MM.1S (cell line): ENCODE data around the gene MIF.
"Not testable (repeated sequence)": the region's sequence is repeated elsewhere in the genome, so short reads cannot be mapped to it uniquely, and the experiment has no call there.

Source experiments
- DNase-seq: peaks from one replicate; pipeline ENCODE4 v3.0.0-alpha.2; 2015
- H2AFZ ChIP-seq: fragments of 300-600 bp; sonication (generic); 2 replicates; pipeline ENCODE4 v1.6.0; 2016; ENCODE audit warnings: antibody characterized with exemption, low read length
- H3F3A ChIP-seq: fragments of 300-600 bp; sonication (generic); 2 replicates; pipeline ENCODE4 v1.6.1; 2016; ENCODE audit warnings: mild to moderate bottlenecking, antibody characterized with exemption, low read length, moderate library complexity, mixed read lengths; ENCODE audit not compliant: insufficient read depth
- H3K27ac ChIP-seq: fragments of 300-600 bp; sonication (generic); 2 replicates; pipeline ENCODE4 v1.5.1; 2016; ENCODE audit warnings: mild to moderate bottlenecking, low read length
- H3K27me3 ChIP-seq: fragments of 300-600 bp; sonication (generic); replicated peaks from 2 replicates; pipeline ENCODE4 v1.6.0; 2016; ENCODE audit warnings: low read length; ENCODE audit not compliant: insufficient read depth
- H3K36me3 ChIP-seq: fragments of 300-600 bp; sonication (generic); replicated peaks from 2 replicates; pipeline ENCODE4 v1.6.1; 2016; ENCODE audit warnings: mild to moderate bottlenecking, low read length, mixed read lengths; ENCODE audit not compliant: insufficient read depth
- H3K4me1 ChIP-seq: fragments of 300-600 bp; sonication (generic); 2 replicates; pipeline ENCODE4 v1.6.1; 2016; ENCODE audit warnings: low read length, mixed read lengths
- H3K4me2 ChIP-seq: fragments of 300-600 bp; sonication (generic); 2 replicates; pipeline ENCODE4 v1.6.0; 2016; ENCODE audit warnings: low read depth, low read length
- H3K4me3 ChIP-seq: fragments of 300-600 bp; sonication (generic); 2 replicates; pipeline ENCODE4 v1.5.1; 2016; ENCODE audit warnings: low read length, mixed read lengths
- H3K79me2 ChIP-seq: fragments of 300-600 bp; sonication (generic); 2 replicates; pipeline ENCODE4 v1.6.1; 2016; ENCODE audit warnings: mixed run types, low read length, mixed read lengths
- H3K9ac ChIP-seq: fragments of 300-600 bp; sonication (generic); 2 replicates; pipeline ENCODE4 v1.6.1; 2016; ENCODE audit warnings: low read length, mixed read lengths
- H3K9me2 ChIP-seq: fragments of 300-600 bp; sonication (generic); replicated peaks from 2 replicates; pipeline ENCODE4 v1.6.1; 2016; ENCODE audit warnings: mild to moderate bottlenecking, low read length, mixed read lengths; ENCODE audit not compliant: insufficient read depth
- H3K9me3 ChIP-seq: fragments of 300-600 bp; sonication (generic); replicated peaks from 2 replicates; pipeline ENCODE4 v1.6.1; 2016; ENCODE audit warnings: mild to moderate bottlenecking, low read length, mixed read lengths; ENCODE audit not compliant: insufficient read depth
- H4K20me1 ChIP-seq: fragments of 300-600 bp; sonication (generic); 2 replicates; pipeline ENCODE4 v1.6.1; 2016; ENCODE audit warnings: mild to moderate bottlenecking, low read length, moderate library complexity, mixed read lengths; ENCODE audit not compliant: insufficient read depth
- EZH2 ChIP-seq: fragments of 300-600 bp; sonication (generic); optimal IDR thresholded peaks from 2 replicates; pipeline ENCODE3; 2017; ENCODE audit warnings: low read depth, mild to moderate bottlenecking, antibody characterized with exemption, low read length, mixed read lengths
- EZH2phosphoT487 ChIP-seq: fragments of 300-600 bp; sonication (generic); IDR thresholded peaks from 2 replicates; pipeline ENCODE4 v1.6.1; 2018; ENCODE audit warnings: antibody characterized with exemption, low read length
- TF ChIP-seq, protein P1 (sequence below): fragments of 300-600 bp; sonication (generic); IDR thresholded peaks from 2 replicates; pipeline ENCODE4 v1.5.1; 2016; ENCODE audit warnings: antibody characterized with exemption, low read length, mixed read lengths

The MIF gene

GRCh38 chr22:23939017-23939357, 44.8 kb downstream of the MIF start:
- TF ChIP-seq EZH2, result no peak
- no peak for TF ChIP-seq EZH2phosphoT487
- TF ChIP-seq, protein P1, sequence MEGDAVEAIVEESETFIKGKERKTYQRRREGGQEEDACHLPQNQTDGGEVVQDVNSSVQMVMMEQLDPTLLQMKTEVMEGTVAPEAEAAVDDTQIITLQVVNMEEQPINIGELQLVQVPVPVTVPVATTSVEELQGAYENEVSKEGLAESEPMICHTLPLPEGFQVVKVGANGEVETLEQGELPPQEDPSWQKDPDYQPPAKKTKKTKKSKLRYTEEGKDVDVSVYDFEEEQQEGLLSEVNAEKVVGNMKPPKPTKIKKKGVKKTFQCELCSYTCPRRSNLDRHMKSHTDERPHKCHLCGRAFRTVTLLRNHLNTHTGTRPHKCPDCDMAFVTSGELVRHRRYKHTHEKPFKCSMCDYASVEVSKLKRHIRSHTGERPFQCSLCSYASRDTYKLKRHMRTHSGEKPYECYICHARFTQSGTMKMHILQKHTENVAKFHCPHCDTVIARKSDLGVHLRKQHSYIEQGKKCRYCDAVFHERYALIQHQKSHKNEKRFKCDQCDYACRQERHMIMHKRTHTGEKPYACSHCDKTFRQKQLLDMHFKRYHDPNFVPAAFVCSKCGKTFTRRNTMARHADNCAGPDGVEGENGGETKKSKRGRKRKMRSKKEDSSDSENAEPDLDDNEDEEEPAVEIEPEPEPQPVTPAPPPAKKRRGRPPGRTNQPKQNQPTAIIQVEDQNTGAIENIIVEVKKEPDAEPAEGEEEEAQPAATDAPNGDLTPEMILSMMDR, result no peak
- no peaks in the 10 kb centered on the region for H4K20me1 ChIP-seq
- no peaks in the 10 kb centered on the region for H3K9me2 ChIP-seq
- H3K36me3 ChIP-seq, result no peaks in the 10 kb centered on the region
- no peak overlapping the region for H3K4me2 ChIP-seq
- H3K27me3 ChIP-seq, result no peaks in the 10 kb centered on the region
- H3F3A ChIP-seq, result no peaks in the 10 kb centered on the region
- no peak overlapping the region for H3K9ac ChIP-seq
- H2AFZ ChIP-seq, result no peak overlapping the region
- H3K79me2 ChIP-seq, result no peaks in the 10 kb centered on the region
- no peak overlapping the region for H3K27ac ChIP-seq
- no peaks in the 10 kb centered on the region for H3K9me3 ChIP-seq
- DNase-seq, result no peak
- no peaks in the 10 kb centered on the region for H3K4me1 ChIP-seq
- no peak overlapping the region for H3K4me3 ChIP-seq

- not testable (repeated sequence) for H3K9ac ChIP-seq, H3K27ac ChIP-seq, DNase-seq, H4K20me1 ChIP-seq, H3K9me2 ChIP-seq, H2AFZ ChIP-seq, H3F3A ChIP-seq, H3K79me2 ChIP-seq, H3K36me3 ChIP-seq, H3K4me2 ChIP-seq, H3K4me1 ChIP-seq, H3K4me3 ChIP-seq, H3K27me3 ChIP-seq, H3K9me3 ChIP-seq
These were observed 46.0 kb downstream of the MIF start for GRCh38 chr22:23940166-23940565.
